ENCODE data around the gene C2orf49.

The C2orf49 gene

DNA sequence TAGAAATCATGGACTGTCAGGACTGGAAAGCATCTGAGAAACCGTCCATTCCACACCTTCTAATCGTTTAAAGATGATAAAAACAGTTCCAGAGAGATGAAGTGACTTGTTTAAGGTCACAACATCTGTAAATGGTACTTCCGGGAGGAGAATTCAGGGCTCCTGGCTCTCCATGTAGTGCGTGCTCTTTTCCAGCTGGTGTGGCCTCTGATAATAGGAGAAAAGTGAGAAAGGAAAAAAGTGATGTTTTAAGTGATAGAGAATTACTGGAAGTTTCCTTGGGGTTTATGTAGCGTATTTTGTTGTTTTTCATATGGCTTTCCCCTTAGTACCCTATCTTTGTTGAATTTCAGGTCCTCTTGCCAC lies 663 bp downstream of the C2orf49 start:
- peaks cover 34% of the 10 kb centered on the region for H3K36me3 ChIP-seq (replicated peaks; ENCODE audit: low read depth, low read length)
- 0 out of 2 replicates have a peak overlapping the region, but pooled peaks have one; percentile 5 for H3K27ac ChIP-seq (ENCODE audit: low read length)
- peaks cover 55% of the 10 kb centered on the region for H3K79me2 ChIP-seq (ENCODE audit: low read length)

DNA sequence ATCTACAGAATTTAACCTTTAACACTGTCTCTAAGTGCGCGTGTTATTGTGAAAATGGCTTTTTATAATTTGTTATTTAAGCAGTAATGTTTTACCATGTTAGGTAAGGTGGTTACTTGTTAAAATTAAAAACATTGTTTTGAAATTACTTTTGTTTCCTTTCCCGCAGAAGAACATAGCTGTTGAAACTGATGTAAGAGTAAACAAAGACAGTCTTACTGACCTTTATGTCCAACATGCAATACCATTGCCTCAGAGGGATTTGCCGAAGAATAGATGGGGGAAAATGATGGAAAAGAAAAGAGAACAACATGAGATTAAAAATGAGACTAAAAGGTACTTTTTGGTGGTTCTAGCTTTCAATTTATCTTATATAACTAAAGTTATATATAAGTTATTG lies 2.1 kb downstream of the C2orf49 start:
- TF ChIP-seq, protein P1, sequence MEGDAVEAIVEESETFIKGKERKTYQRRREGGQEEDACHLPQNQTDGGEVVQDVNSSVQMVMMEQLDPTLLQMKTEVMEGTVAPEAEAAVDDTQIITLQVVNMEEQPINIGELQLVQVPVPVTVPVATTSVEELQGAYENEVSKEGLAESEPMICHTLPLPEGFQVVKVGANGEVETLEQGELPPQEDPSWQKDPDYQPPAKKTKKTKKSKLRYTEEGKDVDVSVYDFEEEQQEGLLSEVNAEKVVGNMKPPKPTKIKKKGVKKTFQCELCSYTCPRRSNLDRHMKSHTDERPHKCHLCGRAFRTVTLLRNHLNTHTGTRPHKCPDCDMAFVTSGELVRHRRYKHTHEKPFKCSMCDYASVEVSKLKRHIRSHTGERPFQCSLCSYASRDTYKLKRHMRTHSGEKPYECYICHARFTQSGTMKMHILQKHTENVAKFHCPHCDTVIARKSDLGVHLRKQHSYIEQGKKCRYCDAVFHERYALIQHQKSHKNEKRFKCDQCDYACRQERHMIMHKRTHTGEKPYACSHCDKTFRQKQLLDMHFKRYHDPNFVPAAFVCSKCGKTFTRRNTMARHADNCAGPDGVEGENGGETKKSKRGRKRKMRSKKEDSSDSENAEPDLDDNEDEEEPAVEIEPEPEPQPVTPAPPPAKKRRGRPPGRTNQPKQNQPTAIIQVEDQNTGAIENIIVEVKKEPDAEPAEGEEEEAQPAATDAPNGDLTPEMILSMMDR (IDR thresholded peaks at IDR 0.05; ENCODE audit: low read depth, low read length), result no peak
- TF ChIP-seq EZH2phosphoT487 (IDR thresholded peaks at IDR 0.05; ENCODE audit: low read depth), result no peak
- Histone ChIP-seq H3K4me2 (ENCODE audit: low read length) (peak overlapping the region; percentile 69; the same call in 1 of the 2 replicates), H3K27me3 (ENCODE audit: low read depth, low read length) (no peaks in the 10 kb centered on the region), H2AFZ (ENCODE audit: low read depth, low read length) (no peak overlapping the region), H3K79me2 (ENCODE audit: low read length) (peaks cover 55% of the 10 kb centered on the region), H3K4me1 (ENCODE audit: low read length) (peaks cover 18% of the 10 kb centered on the region), H3K4me3 (ENCODE audit: low read length) (0 out of 2 replicates have a peak overlapping the region, but pooled peaks have one; percentile 93), H4K20me1 (ENCODE audit: insufficient read depth, low read length) (peaks cover 3% of the 10 kb centered on the region; the same call in 1 of the 2 replicates), H3K9ac (ENCODE audit: low read length) (no peak overlapping the region), H3K27ac (ENCODE audit: low read length) (no peak overlapping the region), H3K36me3 (replicated peaks; ENCODE audit: low read depth, low read length) (peaks cover 40% of the 10 kb centered on the region), H3K9me3 (ENCODE audit: insufficient read depth, low read length) (no peaks in the 10 kb centered on the region)

More for the DNA sequence above, 663 bp downstream of the C2orf49 start:
- peaks cover 18% of the 10 kb centered on the region for H3K4me1 ChIP-seq (ENCODE audit: low read length)
- H3K9me3 ChIP-seq (ENCODE audit: insufficient read depth, low read length), result no peaks in the 10 kb centered on the region
- peak overlapping the region; percentile 93 for H3K4me3 ChIP-seq (ENCODE audit: low read length)
- TF ChIP-seq EZH2phosphoT487 (IDR thresholded peaks at IDR 0.05; ENCODE audit: low read depth), result no peak
- TF ChIP-seq, protein P1 (IDR thresholded peaks at IDR 0.05; ENCODE audit: low read depth, low read length), result no peak
- peak overlapping the region; percentile 85 for H3K9ac ChIP-seq (ENCODE audit: low read length)
- peaks cover 3% of the 10 kb centered on the region; the same call in 1 of the 2 replicates for H4K20me1 ChIP-seq (ENCODE audit: insufficient read depth, low read length)
- no peaks in the 10 kb centered on the region for H3K27me3 ChIP-seq (ENCODE audit: low read depth, low read length)
- H3K4me2 ChIP-seq (ENCODE audit: low read length), result peak overlapping the region; percentile 69
- no peak overlapping the region for H2AFZ ChIP-seq (ENCODE audit: low read depth, low read length)

DNA sequence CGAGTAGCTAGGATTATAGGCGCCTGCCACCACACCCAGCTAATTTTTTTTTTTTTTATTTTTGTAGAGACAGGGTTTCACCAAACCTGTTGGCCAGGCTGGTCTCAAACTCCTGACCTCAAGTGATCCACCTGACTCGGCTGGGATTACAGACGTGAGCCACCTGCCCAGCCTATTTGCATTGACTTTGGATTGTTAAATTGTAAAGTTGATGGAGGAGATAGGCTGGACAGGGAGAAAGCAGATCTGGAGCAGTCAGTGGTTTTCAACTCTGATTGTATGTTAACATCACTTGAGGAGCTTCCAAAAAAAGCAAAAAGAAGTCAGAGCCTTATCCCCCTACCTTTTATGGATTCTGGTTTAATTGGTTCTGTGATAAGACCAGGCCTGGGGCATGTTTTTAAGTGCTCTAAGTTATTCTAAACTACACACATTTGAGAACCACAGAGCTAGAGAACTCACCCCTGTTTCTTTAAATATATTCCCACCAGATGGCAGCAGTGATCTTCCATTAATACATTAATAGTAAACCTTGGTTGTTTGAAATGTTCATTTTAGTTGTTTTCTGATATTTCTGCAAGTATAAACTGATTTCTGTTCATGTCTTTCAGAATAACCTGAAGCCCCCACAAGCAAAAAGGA lies 7.5 kb downstream of the C2orf49 start:
- no peaks in the 10 kb centered on the region for H3K9me3 ChIP-seq (ENCODE audit: insufficient read depth, low read length)
- no peak overlapping the region for H3K4me2 ChIP-seq (ENCODE audit: low read length)
- no peaks in the 10 kb centered on the region for H3K27me3 ChIP-seq (ENCODE audit: low read depth, low read length)
- H3K79me2 ChIP-seq (ENCODE audit: low read length), result peaks cover 15% of the 10 kb centered on the region
- H3K4me3 ChIP-seq (ENCODE audit: low read length), result no peak overlapping the region
- H4K20me1 ChIP-seq (ENCODE audit: insufficient read depth, low read length), result no peaks in the 10 kb centered on the region
- no peak overlapping the region for H3K27ac ChIP-seq (ENCODE audit: low read length)
- H3K36me3 ChIP-seq (replicated peaks; ENCODE audit: low read depth, low read length), result peaks cover 69% of the 10 kb centered on the region
- H2AFZ ChIP-seq (ENCODE audit: low read depth, low read length), result no peak overlapping the region
- no peaks in the 10 kb centered on the region for H3K4me1 ChIP-seq (ENCODE audit: low read length)
- H3K9ac ChIP-seq (ENCODE audit: low read length), result no peak overlapping the region
- TF ChIP-seq, protein P1 (IDR thresholded peaks at IDR 0.05; ENCODE audit: low read depth, low read length), result peak; percentile 50
- no peak for TF ChIP-seq EZH2phosphoT487 (IDR thresholded peaks at IDR 0.05; ENCODE audit: low read depth)

DNA sequence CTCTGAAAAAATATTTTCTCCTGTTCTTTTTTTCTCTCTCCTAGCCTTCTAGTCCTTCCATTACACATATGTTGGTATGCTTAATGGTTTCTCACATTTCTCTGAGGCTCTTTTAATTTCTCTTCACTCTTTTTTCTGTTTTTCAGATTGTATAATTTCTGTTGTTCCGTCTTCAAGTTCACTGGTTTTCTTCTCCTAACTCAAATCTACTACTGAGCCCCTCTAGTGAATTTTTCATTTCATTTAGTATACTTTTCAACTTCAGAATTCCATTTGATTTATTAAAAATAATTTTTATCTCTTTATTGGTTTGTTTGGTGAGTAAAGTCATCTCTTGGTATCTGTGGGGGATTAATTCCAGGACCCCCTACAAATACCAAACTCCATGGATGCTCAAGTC lies 19.8 kb downstream of the C2orf49 start:
- H4K20me1 ChIP-seq (ENCODE audit: insufficient read depth, low read length), result no peaks in the 10 kb centered on the region
- H3K4me3 ChIP-seq (ENCODE audit: low read length), result no peak overlapping the region
- H3K4me1 ChIP-seq (ENCODE audit: low read length), result no peaks in the 10 kb centered on the region
- no peaks in the 10 kb centered on the region for H3K79me2 ChIP-seq (ENCODE audit: low read length)
- no peak overlapping the region for H3K4me2 ChIP-seq (ENCODE audit: low read length)
- no peak overlapping the region for H2AFZ ChIP-seq (ENCODE audit: low read depth, low read length)
- H3K9me3 ChIP-seq (ENCODE audit: insufficient read depth, low read length), result peaks cover 9% of the 10 kb centered on the region; the same call in 1 of the 2 replicates
- TF ChIP-seq, protein P1 (IDR thresholded peaks at IDR 0.05; ENCODE audit: low read depth, low read length), result no peak
- TF ChIP-seq EZH2phosphoT487 (IDR thresholded peaks at IDR 0.05; ENCODE audit: low read depth), result no peak
- no peak overlapping the region for H3K27ac ChIP-seq (ENCODE audit: low read length)
- no peaks in the 10 kb centered on the region for H3K27me3 ChIP-seq (ENCODE audit: low read depth, low read length)
- H3K36me3 ChIP-seq (replicated peaks; ENCODE audit: low read depth, low read length), result peaks cover 69% of the 10 kb centered on the region
- H3K9ac ChIP-seq (ENCODE audit: low read length), result no peak overlapping the region
